PC-3 (cell line): ENCODE results near the gene KIAA0930.

ENCODE experiments used
- CTCF ChIP-seq: fragments of 300-600 bp; sonication (generic); conservative IDR thresholded peaks from 2 replicates; pipeline ENCODE4 v1.5.1; 2017; ENCODE audit warnings: antibody characterized with exemption, low read depth, mild to moderate bottlenecking, low read length
- EZH2 ChIP-seq: fragments of 300-600 bp; sonication (generic); IDR thresholded peaks from one replicate; pipeline ENCODE4 v1.6.1; 2017; ENCODE audit warnings: antibody characterized with exemption, mild to moderate bottlenecking, low read length; ENCODE audit not compliant: unreplicated experiment

- TF ChIP-seq CTCF (no peak), EZH2 (no peak)
Observed at GRCh38 chr22:45190202-45190872, 50.4 kb downstream of the KIAA0930 start.
